ENCODE data around the gene SMARCC2.
A peak's percentile ranks its signal among the peaks of the same experiment; 100 is the strongest.

Gene SMARCC2

DNA sequence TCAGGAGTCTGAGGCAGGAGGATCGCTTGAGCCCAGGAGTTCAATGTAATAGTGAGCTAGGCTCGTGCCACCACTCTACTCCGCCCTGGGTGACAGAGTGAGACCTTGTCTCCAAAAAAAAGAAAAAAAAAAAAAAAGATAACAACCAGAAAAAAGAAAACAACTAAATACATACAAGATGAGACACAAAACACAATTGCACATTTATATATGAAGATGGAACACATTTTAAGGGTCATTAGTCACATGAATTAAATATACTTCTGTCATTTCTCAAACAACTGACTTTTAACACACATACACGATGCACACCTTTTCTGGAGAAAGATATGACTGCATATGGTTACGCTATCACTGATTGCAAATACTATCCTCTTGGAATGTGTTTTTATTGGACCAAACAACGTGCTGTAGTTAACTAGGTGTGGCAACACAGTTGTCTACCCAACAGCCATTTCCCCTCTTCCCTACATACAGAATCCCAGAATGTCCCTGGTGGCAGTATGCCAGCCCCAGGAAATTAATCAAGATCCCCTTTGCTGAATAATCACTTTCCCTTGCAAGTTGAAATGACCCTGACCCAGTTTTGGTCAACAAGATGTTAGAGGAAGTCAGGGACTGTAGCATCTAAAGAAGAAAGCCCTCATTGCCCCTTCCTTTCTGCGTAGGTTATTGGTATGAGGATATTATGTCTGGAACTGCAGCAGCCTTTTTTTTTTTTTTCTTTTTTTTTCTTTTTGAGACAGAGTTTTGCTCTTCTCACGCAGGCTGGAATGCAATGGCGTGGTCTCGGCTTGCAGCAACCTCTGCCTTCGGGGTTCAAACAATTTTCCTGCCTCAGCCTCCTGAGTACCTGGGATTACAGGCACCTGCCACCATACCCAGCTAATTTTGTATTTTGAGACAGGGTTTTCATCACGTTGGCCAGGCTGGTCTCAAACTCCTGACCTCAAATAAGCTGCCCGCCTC, 42.5 kb downstream of the SMARCC2 start:
- no peak for DNase-seq

DNA sequence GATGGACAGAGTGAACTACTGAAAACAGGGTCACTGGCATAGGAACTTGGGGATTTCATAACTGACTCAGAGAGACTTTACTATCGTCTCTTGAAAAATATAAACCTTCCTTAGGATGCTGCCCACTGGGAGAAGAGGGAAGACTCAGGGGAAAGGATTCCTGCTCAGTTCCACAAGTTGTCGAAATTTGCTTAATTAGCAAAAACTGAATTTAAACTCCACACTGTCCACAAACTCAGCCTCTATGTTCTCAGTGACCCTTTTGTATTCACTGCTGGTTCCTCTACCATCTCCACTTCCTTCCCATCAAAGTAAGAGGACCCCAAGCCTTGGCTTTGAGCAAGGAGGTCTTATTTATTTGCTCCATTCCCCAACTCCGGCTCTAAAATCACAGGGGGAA, 44.1 kb downstream of the SMARCC2 start:
- DNase-seq = no peak

- no peak for DNase-seq
Measured at GRCh38 chr12:56143870-56144269, 45.4 kb downstream of the SMARCC2 start.

DNA sequence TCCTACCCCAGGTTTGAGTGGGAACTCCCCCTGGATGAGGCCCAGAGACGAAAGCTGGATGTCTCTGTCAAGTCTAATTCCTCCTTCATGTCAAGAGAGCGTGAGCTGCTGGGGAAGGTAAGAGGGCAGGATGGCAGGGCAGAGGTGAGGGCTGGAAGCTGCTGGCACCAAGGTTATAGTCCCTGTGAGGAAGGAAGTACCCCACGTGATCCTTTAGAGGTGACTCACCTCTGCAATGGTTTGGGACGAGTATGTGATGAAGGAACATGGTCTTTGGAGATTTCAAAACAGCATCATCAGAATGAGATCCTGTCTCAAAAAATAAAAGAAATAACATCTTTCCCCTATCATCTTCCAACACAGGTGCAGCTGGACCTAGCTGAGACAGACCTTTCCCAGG, 46.1 kb downstream of the SMARCC2 start:
- no peak for DNase-seq

DNA sequence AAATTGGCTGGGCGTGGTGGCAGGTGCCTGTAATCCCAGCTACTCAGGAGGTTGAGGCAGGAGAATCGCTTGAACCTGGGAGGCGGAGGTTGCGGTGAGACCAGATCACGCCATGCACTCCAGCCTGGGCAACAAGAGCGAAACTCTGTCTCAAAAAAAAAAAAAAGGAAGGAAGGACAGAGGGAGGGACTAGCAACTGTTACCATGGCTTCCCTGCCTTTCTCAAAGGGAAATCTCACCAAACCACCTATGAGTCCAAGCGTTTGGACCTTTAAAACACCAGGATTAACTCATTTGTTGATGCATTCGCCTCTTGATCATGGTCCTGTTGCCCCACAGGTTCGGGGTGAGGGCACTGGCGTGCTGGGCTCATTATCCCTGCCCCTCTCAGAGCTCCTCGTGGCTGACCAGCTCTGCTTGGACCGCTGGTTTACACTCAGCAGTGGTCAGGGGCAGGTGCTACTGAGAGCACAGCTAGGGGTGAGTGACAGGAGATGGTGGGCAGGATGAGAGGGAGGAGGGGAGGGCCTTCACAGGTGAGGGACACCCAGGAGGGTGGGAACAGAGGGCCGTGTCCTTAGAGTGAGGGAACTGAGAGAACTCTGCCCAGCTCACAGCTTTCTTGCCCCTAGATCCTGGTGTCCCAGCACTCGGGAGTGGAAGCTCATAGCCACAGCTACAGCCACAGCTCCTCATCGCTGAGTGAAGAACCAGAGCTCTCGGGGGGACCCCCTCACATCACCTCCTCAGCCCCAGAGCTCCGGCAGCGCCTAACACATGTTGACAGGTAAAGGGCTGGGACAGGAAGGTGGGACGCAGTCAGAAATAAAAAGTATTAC, 47.1 kb downstream of the SMARCC2 start:
- DNase-seq = no peak

- peak in 2 of 6 experiments; percentile 15 to 42 for DNase-seq
Measured at GRCh38 chr12:56137853-56138571, 51.3 kb downstream of the SMARCC2 start.

GRCh38 chr12:56134897-56135296, 54.4 kb downstream of the SMARCC2 start:
- DNase-seq = no peak

DNA sequence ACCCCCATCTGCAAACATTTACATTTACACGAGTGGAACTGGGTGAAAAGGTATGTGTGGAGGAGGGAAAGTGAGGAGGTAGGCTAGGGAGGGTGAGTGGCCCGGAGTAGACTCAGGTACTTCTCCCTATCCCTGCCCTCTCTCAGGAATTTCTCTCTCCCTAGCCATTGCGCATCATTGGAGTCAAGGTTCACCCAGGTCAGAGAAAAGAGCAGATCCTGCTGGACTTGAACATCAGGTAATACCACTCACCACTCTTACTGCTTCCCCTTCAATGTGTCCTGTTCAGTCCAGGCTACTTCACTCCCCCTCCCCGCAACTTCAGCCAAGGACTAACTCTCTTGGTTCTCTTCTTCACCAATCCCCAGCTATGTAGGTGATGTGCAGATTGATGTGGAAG, 58.4 kb downstream of the SMARCC2 start:
- DNase-seq = no peak

DNA sequence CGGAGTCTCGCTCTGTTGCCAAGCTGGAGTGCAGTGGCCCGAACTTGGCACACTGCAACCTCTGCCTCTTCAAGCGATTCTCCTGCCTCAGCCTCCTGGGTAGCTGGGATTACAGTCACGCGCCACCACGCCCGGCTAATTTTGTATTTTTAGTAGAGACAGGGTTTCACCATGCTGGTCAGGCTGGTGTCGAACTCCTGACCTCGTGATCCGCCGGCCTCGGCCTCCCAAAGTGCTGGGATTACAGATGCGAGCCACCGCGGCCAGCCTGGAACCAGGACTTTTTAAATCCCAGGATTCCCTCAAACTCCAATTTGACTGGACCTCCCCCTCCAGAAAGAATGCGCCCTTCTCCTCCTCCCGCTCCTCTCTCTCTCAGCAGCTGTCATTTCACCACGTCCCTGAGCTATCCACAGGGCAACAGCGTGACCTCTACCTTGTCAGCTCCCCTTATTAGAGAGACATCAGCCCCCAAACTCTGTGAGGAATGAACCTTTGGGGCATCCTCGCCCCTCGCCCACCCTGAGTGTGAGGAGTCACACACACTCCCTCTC, 59.3 kb downstream of the SMARCC2 start:
- no peak for DNase-seq

- peak; percentile 46 to 66 (median 60) for DNase-seq
Measured at GRCh38 chr12:56129206-56129941, 59.9 kb downstream of the SMARCC2 start.

DNA sequence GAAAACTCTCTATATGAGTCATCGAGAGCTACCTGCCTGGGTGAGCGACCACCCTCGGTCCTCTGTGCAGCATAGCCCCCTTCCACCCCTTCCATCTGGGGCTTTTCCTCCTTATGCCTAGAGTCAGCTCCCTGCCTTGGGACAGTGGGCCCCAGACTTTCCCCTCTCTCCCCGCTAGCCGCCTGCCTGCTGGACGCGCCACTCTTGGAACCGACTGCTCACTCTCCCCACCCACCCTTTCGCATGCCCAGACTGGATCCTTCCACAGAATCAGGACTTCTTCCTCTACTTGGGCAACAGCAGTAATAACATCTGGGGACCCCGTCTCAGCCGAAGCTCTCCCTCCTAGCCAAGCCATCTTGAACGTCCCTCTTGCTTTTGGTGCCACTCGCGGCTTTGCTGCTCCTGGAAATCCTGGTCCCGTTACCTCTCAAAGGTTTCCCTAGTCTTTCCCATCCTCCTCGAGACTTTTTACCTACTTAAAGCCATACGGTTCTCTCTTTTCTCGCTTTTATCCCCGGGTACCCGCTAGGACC, 60.5 kb downstream of the SMARCC2 start:
- peak in 3 of 6 experiments; percentile 29 to 48 (median 37) for DNase-seq

DNA sequence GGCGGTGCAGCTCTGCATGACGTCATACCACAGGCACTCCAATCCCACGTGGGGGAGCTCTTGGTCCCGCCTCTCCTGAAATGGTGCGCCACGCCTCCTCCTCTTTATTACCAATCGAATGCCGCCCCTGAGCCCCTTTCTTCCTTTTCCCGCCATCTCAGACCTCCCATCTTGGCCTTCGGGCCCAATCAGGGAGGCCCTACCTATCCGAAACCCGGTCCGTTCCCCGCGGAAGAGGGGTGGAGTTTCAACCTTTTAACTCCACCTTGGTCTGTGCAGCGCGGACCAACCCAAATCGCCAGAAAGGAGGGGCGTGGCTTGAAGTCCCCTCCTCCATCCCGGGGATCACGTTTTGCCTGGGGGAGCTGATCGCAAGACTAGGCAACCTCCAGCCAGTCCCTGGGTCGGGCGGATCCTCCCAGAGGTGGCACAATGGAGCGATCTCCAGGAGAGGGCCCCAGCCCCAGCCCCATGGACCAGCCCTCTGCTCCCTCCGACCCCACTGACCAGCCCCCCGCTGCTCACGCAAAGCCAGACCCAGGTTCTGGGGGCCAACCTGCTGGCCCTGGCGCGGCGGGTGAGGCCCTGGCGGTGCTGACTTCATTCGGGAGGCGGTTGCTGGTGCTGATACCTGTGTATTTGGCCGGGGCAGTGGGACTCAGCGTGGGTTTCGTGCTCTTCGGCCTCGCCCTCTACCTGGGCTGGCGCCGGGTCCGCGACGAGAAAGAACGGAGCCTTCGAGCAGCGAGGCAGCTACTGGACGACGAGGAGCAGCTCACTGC, 61.2 kb downstream of the SMARCC2 start, which contains the start of gene ESYT1:
Gene ESYT1, plus strand, starts transcription at position 380 of the 782 bp plus-strand sequence. Its CDS starts 53 bp downstream, at position 433.
- peak; percentile 89 to 99 (median 98) for DNase-seq

DNA sequence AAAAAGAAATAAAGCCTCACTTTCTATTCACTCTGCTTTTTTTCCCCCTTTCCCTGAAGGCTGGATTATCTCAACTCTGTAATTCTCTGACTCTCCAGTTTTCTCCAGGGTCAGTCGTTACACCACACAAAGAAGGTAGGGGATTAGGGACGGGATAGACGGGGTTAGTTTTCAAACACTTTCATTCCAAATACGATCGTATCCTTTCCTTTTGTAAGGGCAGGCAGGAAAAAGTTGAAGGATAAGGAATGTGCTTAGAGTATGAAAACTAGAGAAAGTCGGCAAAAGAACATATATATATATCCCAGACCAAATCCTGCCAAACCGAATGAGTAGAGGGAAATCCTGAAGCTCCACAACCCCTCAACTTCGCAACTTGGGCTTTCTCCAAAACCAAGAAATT, 61.8 kb downstream of the SMARCC2 start:
- DNase-seq = no peak

DNA sequence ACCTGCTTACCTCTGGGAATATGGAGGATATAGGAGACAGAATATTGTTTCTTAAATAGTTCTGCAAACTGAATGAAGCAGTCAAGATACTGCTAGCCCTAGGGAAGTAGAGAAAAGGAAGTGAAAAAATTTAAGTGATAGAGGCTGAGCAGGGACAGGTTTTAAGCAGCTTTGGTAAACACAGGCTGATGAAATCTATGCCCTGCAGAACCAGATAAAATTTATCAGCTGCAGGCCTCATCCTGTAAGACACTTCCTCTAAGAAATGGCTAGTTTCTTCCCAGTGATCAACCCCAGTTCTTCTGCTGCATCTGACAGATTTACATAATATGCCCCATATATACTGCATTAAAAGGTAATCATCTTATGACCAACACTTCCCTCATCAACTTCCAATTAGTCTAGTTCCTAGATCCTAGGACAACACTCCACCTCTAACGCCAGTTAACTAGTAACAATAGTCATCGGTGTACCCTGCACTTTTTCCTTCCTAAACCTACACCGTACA, 62.5 kb downstream of the SMARCC2 start:
- DNase-seq = peak in 1 of 6 experiments; percentile 37

DNA sequence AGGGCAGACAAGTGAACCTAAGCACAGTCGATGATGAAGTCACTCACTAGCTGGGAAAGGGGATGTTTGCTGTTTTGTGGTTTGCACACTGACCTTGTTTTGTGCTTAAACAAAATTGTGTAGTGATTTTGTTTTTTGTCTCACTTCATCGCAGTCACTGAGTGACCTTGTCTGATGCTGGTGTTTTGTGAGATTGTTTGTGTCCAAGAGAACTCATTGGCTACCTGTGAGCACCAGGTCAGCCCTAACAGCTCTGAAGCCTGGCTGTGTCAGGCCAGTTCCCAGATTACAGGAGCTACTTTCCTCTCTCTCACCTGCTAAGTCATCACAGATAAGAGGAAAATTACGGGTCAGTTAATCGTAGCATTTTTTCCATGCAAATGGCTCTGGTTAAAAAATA, 65.2 kb downstream of the SMARCC2 start:
- DNase-seq = no peak

- DNase-seq = no peak
Measured at GRCh38 chr12:56122637-56123036, 66.6 kb downstream of the SMARCC2 start.

- DNase-seq = no peak
Measured at GRCh38 chr12:56121204-56121870, 67.9 kb downstream of the SMARCC2 start.

DNA sequence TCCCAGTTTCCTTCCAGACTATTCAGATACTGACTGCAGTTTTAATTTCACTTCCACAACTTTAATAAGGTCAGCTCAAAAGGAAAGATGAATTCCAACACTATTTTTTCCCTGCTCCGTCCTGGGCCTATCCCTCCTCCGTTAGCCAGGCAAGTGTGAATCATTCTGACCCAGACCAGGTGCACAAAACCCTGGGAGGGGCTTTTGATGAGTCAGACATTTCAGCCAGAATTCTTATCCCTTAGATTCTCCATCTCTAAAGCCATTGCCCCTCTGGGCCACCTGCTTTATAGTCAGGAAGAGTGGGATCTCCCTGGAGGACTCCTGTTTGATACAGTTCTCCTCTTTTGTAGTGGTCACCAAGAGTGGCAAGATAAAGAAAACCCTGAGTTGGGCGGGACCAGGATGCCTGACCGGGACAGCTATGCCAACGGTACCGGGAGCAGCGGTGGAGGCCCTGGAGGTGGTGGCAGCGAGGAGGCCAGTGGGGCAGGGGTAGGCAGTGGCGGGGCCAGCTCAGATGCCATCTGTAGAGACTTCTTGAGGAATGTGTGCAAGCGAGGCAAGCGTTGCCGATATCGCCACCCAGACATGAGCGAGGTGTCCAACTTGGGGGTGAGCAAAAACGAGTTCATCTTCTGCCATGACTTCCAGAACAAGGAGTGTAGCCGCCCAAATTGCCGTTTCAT, 69.0 kb downstream of the SMARCC2 start:
- DNase-seq = no peak

DNA sequence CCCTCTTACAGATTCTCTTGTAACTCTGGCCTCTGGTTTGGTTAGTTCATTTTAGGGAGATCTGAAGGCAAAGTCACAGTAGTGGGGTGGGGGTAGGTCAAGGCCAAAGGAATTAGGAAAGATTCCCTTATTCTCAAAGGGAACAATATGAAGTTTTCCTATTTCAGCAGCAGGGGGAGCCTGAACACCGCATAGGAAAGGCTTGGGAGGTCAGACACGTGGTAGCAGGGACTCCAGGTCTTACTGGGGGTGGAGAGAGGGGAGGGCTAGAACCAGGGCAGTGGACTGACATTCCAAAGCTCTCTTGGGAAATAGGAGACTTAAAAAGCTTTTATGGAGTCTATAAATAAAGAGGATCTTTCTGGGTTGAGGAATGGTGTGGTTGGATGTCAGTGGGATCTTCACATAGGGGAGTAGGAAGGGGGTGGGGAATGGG, 69.9 kb downstream of the SMARCC2 start:
- peak; percentile 24 to 64 (median 56) for DNase-seq
